Stimulated activated CD8-positive, alpha-beta memory T cell treated with anti-CD3 and anti-CD28 coated beads, Interleukin-15, amount 100 ng/mL, for 48 hours (primary cell): Measurements from ENCODE around the gene DIDO1.

Source experiments
- DNase-seq, 2 donors: peaks; one replicate each; pipeline ENCODE4 v3.0.0-alpha.2; 2020; ENCODE audit warnings: low read depth in 2 of 2

The DIDO1 gene

GRCh38 chr20:62911701-62912280 is 14.5 kb downstream of the DIDO1 start:
- DNase-seq: no peak

- no peak for DNase-seq
Observed at GRCh38 chr20:62910777-62911497, 15.4 kb downstream of the DIDO1 start.

GRCh38 chr20:62910217-62910766 is 16.0 kb downstream of the DIDO1 start:
- no peak for DNase-seq

GRCh38 chr20:62908971-62909791 is 17.1 kb downstream of the DIDO1 start:
- no peak for DNase-seq

DNA sequence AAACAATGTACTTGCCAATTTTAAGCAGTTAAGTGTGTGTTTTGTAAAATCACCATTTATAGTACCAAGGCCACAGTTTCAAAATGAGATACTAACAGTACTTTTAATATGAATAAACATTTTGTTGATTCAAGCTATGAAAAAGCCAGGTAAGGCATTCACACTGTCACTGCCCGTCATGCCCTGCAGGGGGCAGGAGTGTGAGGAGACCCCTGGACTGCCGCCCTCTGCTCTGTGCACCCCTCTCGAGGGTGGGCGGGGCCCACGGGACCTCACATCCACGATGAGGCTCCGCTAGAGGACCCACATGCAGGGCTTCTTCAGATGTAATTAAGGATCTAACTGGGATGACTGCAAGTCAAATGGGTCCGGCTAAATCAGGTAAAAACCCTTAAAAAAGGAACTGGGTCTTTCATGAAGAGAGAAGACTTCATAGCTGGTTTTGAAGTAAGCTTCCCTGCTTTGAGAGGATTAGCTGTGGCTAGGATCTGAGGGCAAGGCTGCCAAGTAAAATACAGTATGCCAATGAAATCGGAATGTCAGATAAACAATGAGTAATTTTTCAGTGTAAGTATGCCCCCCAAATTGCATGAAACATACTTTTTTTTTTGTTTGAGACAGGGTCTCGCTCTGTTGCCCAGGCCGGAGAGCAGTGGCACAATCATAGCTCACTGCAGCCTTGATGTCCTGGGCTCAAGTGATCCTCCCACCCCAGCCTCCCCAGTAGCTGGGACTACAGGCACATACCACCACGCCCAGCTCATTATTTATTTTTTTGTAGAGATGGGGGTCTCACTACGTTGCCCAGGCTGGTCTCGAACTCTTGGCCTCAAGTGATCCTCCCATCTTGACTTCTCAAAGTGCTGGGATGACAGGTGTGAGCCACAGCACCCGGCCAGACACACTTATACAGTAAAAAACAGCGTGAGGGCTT is 18.7 kb downstream of the DIDO1 start:
- no peak for DNase-seq

- DNase-seq: no peak
Observed at GRCh38 chr20:62906647-62907375, 19.5 kb downstream of the DIDO1 start.

GRCh38 chr20:62906209-62906608 is 20.1 kb downstream of the DIDO1 start:
- no peak for DNase-seq

DNA sequence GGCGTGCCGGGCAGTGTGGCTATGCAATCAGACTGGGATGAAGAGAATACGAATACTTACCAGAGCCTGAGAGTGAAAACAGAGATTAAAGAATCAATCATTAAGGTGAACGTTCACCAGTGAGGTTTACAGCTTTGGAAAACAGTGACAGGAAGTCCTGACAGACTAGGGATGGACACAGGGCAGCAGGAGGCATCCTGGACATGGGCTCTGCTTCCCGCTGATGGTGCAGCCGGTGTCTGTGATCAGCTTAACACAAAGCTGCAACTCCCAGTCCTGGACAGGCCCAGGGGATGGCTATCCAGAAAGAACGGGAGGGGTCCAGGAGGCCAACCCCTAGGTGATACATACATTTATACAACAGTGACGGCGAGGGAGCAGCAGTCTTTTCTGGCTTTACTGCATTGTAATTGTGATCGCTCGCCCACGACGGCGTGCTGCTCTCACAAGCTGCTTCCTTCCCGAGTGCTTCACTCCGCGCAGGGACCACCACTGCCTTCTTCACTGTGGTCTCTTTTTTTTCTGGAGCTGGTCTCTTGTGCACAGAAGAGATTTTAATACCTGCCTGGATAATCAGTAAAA is 20.7 kb downstream of the DIDO1 start:
- no peak for DNase-seq

DNA sequence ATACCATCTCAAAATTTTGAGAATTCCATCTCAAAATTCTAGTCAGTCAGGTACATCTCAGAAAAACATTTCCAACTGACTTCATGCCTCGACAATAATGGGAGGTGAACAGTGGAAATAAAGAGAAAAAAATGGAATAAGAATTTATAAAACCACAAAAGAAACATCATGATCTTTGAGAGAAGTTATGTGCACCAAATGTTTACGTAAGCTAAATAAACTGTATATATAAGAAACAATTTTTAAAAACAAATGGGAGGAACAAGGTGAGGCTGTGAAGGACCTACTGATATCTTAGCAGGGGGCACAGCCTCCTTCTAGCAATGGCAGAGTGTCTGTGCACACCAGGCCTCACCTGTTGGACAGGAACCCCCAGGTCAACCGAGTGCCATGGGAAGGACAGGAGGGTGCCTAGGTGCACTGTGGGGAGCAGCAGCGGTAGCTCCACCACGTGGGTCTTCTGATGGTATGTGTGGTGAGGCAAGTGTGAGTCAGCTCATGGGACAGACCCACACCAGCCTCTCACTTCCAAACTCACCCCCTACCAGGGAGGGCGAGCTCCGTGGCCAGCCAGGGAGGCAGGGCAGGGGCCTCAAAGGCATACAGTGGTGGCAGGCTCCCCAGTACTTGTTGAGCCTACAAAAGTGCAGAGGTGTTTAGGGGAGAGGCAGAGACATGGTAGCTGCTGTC is 23.2 kb downstream of the DIDO1 start:
- DNase-seq: no peak

DNA sequence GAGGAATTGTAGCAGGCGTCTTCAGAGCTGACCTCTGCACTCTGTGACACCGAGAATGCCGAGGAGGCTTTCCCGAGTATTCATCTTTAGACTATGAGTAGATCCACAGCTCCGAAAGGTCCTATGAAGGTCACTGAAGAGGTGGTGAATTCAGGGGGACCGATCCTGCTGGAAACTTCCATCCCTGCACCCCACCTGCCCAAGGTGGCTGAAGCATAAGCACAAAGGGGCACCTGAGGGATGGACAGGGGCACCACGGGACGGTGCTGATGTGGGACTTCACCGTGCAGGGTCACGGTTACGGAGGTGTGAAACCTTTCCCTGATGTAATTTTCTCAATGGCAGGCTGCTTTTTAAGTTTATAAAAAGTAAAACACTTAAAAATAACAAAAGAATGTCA is 24.4 kb downstream of the DIDO1 start:
- no peak for DNase-seq

DNA sequence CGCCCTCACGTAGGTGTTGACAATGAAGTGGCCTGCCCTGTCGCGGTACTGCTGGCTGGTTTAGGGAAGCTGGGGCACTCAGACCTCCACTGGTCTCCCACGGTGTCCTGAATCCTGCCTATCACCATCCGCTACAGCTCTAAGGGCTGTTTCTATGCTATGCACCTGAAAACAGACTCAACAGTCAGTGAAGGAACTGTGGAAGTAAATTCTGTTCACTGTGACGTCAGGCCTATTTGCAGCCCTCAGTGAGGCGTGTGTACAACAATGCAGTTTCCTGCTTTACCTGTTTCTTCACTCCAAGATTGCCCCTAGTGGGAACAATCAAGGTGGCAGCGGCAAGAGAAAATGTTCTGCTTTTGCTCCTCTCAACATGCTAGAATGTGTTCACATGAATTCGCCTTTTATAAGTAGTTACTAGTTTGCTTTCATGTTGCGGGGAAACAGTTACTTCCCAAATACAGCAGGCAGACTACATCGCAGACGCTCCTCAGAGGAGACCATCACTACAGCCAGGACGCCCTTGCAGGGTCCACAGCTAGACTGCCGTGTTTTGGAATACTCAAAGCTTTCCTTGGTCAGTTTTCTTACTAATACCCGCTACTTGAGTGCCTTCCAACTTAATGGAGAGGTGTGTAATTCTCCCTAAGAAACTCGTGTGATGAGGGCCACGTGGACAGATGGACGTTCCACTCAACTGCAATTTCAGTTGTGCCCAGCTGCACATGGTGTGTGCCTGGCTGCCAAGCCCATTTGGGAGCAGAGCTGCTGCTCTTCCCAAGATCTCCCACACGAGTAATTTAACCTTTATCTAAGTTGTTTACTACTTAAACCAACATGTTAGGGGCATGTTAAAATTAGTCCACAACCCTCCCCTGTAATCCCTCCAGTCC is 25.4 kb downstream of the DIDO1 start:
- no peak for DNase-seq

GRCh38 chr20:62900052-62900691 is 26.1 kb downstream of the DIDO1 start:
- peak; percentile 52 to 54 for DNase-seq

DNA sequence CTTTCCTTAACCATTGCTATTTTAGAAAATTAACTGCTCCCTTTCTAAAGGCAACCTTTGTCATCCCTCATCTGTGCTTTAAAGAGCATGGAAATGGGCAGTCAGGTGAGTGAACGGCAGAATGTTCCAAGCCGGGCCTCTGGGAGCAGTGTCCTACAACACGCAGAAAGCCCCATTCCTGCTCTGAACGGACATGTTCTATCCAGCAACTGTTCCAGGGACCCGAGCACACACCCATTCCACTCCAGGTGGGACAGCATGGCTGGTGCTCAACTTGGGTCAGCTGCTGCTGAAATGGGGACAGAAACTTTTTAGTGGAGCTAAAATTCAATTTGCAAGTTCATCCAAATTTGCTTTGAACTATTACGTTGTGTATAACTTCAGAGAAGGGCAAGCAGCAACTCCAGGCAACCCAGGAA is 26.7 kb downstream of the DIDO1 start:
- no peak for DNase-seq

GRCh38 chr20:62898970-62899632 is 27.2 kb downstream of the DIDO1 start:
- DNase-seq: no peak

DNA sequence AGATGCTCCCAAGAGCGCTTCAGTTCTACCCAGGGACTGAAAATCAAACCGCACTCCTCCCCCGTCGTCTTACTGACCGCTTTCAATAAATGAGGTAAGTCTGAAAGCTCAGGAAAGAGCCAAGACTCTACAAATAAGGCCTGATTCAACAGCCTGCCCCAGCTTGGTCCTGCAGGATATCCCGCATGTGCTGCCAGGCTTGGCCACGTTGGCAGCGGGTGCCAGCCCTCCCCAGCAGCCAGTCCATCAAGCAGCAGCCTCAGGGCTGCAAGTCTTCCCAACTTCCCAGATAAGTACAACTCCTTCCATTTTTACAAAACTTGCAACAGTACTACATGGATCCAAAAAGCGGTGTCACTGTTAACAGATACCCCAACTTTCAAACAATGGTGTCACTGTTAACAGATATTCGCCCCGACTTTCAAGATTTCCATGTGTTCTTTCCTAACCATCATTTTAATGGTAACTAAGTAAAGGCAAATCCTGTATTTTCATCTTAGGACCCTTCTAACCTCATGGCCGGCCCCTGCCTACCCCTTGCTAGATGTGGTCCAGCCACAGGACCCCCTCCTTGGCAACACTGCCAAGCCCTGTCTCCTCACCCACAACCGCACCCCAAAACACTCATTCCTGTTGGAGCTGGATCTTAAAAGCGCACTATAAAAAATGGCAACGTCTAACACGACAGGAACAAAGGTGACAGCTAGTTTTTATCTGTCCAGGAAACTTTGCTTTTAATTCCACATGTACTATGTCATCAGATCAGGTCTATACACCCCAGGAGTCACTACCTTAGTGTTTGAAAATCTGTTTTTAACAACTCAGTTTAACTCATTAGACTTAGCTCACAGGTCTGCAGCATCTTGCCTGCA is 28.0 kb downstream of the DIDO1 start:
- DNase-seq: no peak

- DNase-seq: no peak
Observed at GRCh38 chr20:62897666-62898065, 28.6 kb downstream of the DIDO1 start.

- no peak for DNase-seq
Observed at GRCh38 chr20:62896526-62896925, 29.8 kb downstream of the DIDO1 start.
